GM12891 (cell line): ENCODE measurements around the gene ITGA4.

Experiments used
- DNase-seq: peaks from one replicate; pipeline ENCODE4 v3.0.0; 2011; ENCODE audit warnings: low spot score; ENCODE audit not compliant: insufficient read length
- FAIRE-seq: peaks from 2 replicates; lab custom pipeline; 2011; peaks lifted over from hg19 to GRCh38; lab: Jason Lieb, UNC
- PAX5 ChIP-seq: IDR thresholded peaks from 2 replicates; pipeline ENCODE4 v1.6.1; 2011; ENCODE audit warnings: low read length, moderate library complexity, mild to moderate bottlenecking; ENCODE audit not compliant: insufficient read depth, severe bottlenecking
- POLR2A ChIP-seq: IDR thresholded peaks from 2 replicates; pipeline ENCODE4 v1.6.1; 2011; ENCODE audit warnings: low read depth, low read length, control low read depth
- POLR2AphosphoS5 ChIP-seq: IDR thresholded peaks from 2 replicates; pipeline ENCODE4 v1.6.1; 2011; ENCODE audit warnings: low read depth, low read length, control low read depth
- POU2F2 ChIP-seq: IDR thresholded peaks from 2 replicates; pipeline ENCODE4 v1.6.1; 2011; ENCODE audit warnings: low read depth, mild to moderate bottlenecking, control low read depth, low read length, moderate library complexity
- SPI1 ChIP-seq: IDR thresholded peaks from 2 replicates; pipeline ENCODE4 v1.6.1; 2011; ENCODE audit warnings: low read depth, low read length, control low read depth
- TAF1 ChIP-seq: IDR thresholded peaks from 2 replicates; pipeline ENCODE4 v1.6.1; 2011; ENCODE audit warnings: low read depth, low read length, control low read depth

The ITGA4 gene

DNA sequence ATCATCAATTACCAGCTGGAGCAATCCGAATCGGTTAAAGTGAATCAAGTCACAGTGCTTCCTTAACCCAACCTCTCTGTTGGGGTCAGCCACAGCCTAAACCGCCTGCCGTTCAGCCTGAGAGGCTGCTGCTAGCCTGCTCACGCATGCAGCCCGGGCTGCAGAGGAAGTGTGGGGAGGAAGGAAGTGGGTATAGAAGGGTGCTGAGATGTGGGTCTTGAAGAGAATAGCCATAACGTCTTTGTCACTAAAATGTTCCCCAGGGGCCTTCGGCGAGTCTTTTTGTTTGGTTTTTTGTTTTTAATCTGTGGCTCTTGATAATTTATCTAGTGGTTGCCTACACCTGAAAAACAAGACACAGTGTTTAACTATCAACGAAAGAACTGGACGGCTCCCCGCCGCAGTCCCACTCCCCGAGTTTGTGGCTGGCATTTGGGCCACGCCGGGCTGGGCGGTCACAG is 496 bp upstream of the ITGA4 start:
- no peak for TF ChIP-seq POLR2A
- peak; percentile 70; the same call in 1 of the 2 replicates for TF ChIP-seq POU2F2
- peak; percentile 89 for TF ChIP-seq SPI1
- TF ChIP-seq POLR2AphosphoS5, result peak; percentile 61; the same call in 1 of the 2 replicates
- TF ChIP-seq PAX5, result peak; percentile 87
- no peak for TF ChIP-seq TAF1
- DNase-seq (no peak), FAIRE-seq (peak; percentile 100)

DNA sequence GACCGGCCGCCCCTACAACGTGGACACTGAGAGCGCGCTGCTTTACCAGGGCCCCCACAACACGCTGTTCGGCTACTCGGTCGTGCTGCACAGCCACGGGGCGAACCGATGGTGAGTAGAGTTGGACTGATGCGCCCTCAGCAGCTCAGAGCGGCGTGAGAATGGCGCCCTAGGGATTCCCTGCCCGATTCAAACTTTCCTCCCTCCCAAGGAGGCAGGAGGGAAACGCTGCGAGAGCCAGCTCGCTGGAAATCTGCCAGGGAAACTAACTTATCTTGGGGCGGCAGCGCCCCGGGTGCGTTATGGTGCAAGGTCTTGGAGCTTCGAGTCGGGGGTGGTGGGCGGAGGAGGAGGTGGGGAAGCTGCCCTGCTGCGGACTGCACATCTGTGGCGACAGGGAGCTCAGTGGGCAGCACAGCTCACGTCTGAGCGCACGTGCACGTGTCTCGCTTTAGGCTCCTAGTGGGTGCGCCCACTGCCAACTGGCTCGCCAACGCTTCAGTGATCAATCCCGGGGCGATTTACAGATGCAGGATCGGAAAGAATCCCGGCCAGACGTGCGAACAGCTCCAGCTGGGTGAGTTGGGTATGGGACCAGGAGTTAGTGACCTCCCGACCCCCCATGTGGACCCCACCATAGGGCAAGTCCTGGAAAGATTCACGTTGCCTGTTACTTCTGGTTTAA is 697 bp downstream of the ITGA4 start:
- DNase-seq (no peak), FAIRE-seq (no peak)
- peak; percentile 77 for TF ChIP-seq POLR2A
- TF ChIP-seq POU2F2, result no peak
- no peak for TF ChIP-seq PAX5
- TF ChIP-seq POLR2AphosphoS5, result no peak
- no peak for TF ChIP-seq SPI1
- peak; percentile 61; the same call in 1 of the 2 replicates for TF ChIP-seq TAF1

DNA sequence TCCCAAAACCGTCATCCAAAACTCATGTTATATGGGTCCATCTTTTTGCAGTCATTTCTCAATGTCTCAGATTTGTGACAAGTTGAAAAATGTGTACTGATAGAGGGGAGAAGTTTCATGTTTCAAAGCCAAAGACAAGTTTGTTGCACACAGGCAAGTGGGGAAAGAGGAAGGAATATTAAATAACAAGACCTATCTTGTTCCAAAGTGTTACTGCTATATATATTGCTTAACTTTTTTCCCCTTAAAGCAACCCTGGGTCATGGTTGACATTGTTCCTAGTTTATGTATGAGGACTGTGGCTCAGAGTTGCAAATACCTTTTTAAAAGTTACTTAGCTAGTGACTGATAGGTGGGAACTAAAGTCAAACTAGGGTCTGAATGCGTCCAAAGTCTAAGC is 1.7 kb downstream of the ITGA4 start:
- DNase-seq (no peak), FAIRE-seq (peak; percentile 35)
- TF ChIP-seq TAF1 (no peak), POLR2A (no peak)

- DNase-seq, result no peak
- FAIRE-seq, result peak; percentile 56
- TF ChIP-seq POLR2AphosphoS5 (no peak), POU2F2 (no peak), SPI1 (no peak), TAF1 (no peak), POLR2A (no peak), PAX5 (no peak)
These were observed 2.4 kb downstream of the ITGA4 start for GRCh38 chr2:181459621-181460021.

GRCh38 chr2:181461056-181461997 is 4.1 kb downstream of the ITGA4 start:
- FAIRE-seq (peak; percentile 81), DNase-seq (no peak)
- peak; percentile 40; the same call in 1 of the 2 replicates for TF ChIP-seq POLR2A
- TF ChIP-seq POLR2AphosphoS5, result no peak
- peak; percentile 42 for TF ChIP-seq SPI1

GRCh38 chr2:181462033-181462432 is 4.8 kb downstream of the ITGA4 start:
- no peak for DNase-seq
- no peak for FAIRE-seq
- TF ChIP-seq SPI1, result no peak
- no peak for TF ChIP-seq POLR2A
- no peak for TF ChIP-seq POU2F2
- no peak for TF ChIP-seq PAX5
- no peak for TF ChIP-seq TAF1
- TF ChIP-seq POLR2AphosphoS5, result no peak

- FAIRE-seq (no peak), DNase-seq (no peak)
- no peak for TF ChIP-seq PAX5
- TF ChIP-seq TAF1, result no peak
- TF ChIP-seq POLR2AphosphoS5, result no peak
- no peak for TF ChIP-seq POU2F2
- TF ChIP-seq SPI1, result no peak
- no peak for TF ChIP-seq POLR2A
These were observed 6.4 kb downstream of the ITGA4 start for GRCh38 chr2:181463588-181463987.

GRCh38 chr2:181464966-181465365 is 7.8 kb downstream of the ITGA4 start:
- FAIRE-seq, result peak; percentile 57

More at GRCh38 chr2:181464966-181465365, 7.8 kb downstream of the ITGA4 start:
- TF ChIP-seq TAF1, result no peak
- no peak for TF ChIP-seq PAX5
- TF ChIP-seq POU2F2, result no peak
- TF ChIP-seq POLR2AphosphoS5, result no peak
- no peak for TF ChIP-seq SPI1
- no peak for TF ChIP-seq POLR2A
- no peak for DNase-seq
